Neural progenitor cell (in vitro differentiated cells): ENCODE measurements around the gene RSPH1. TPM values are rescaled to one million over a fixed set of nuclear protein-coding genes. Genes with fewer than 3 reads are reported as not detected.

Source experiments
- DNase-seq: peaks from one replicate; pipeline ENCODE4 v3.0.0-alpha.2; 2016; ENCODE audit warnings: low spot score
- H2AFZ ChIP-seq: fragments of 200-600 bp; sonication (generic); replicated peaks from 2 replicates; pipeline ENCODE4 v1.6.1; 2016; ENCODE audit warnings: antibody characterized with exemption
- H3F3A ChIP-seq: fragments of 200-600 bp; sonication (generic); 2 replicates; pipeline ENCODE4 v1.6.1; 2016; ENCODE audit warnings: antibody characterized with exemption, low read depth
- H3K27ac ChIP-seq: fragments of 200-600 bp; sonication (generic); 2 replicates; pipeline ENCODE4 v1.5.1; 2016; ENCODE audit warnings: mild to moderate bottlenecking
- H3K27me3 ChIP-seq: fragments of 200-600 bp; sonication (generic); 2 replicates; pipeline ENCODE4 v1.6.1; 2016; ENCODE audit warnings: mild to moderate bottlenecking, moderate library complexity
- H3K36me3 ChIP-seq: fragments of 200-600 bp; sonication (generic); 2 replicates; pipeline ENCODE4 v1.5.1; 2016
- H3K4me1 ChIP-seq: fragments of 200-600 bp; sonication (generic); 2 replicates; pipeline ENCODE4 v1.6.1; 2016; ENCODE audit warnings: mixed run types
- H3K4me2 ChIP-seq: fragments of 200-600 bp; sonication (generic); 2 replicates; pipeline ENCODE4 v1.6.1; 2016
- H3K4me3 ChIP-seq: fragments of 200-600 bp; sonication (generic); 2 replicates; pipeline ENCODE4 v1.5.1; 2016
- H3K79me2 ChIP-seq: fragments of 200-600 bp; sonication (generic); 2 replicates; pipeline ENCODE4 v1.6.1; 2016; ENCODE audit warnings: low read depth
- H3K9ac ChIP-seq: fragments of 200-600 bp; sonication (generic); 2 replicates; pipeline ENCODE4 v1.6.1; 2016
- H3K9me3 ChIP-seq: fragments of 200-600 bp; sonication (generic); 2 replicates; pipeline ENCODE4 v1.5.1; 2016; ENCODE audit warnings: low read depth
- H4K20me1 ChIP-seq: fragments of 200-600 bp; sonication (generic); 2 replicates; pipeline ENCODE4 v1.6.1; 2016; ENCODE audit warnings: low read depth
- H3K27ac Mint-ChIP-seq: 3 replicates; pipeline ENCODE4 v1.8.0; 2021; ENCODE audit warnings: mixed read lengths
- H3K27me3 Mint-ChIP-seq: 2 replicates; pipeline ENCODE4 v1.8.0; 2022; ENCODE audit warnings: low read depth, mild to moderate bottlenecking, inconsistent platforms, moderate library complexity, mixed read lengths; ENCODE audit not compliant: insufficient read depth
- H3K36me3 Mint-ChIP-seq: 3 replicates; pipeline ENCODE4 v1.8.0; 2021; ENCODE audit warnings: mixed read lengths
- H3K4me1 Mint-ChIP-seq: 3 replicates; pipeline ENCODE4 v1.8.0; 2021; ENCODE audit warnings: mixed read lengths
- H3K4me3 Mint-ChIP-seq: 3 replicates; pipeline ENCODE4 v1.8.0; 2021; ENCODE audit warnings: mild to moderate bottlenecking, moderate library complexity, mixed read lengths
- H3K9me3 Mint-ChIP-seq: 3 replicates; pipeline ENCODE4 v1.8.0; 2020; ENCODE audit warnings: mixed read lengths
- EZH2 ChIP-seq: fragments of 200-600 bp; sonication (generic); IDR thresholded peaks from 2 replicates; pipeline ENCODE4 v1.6.1; 2017; ENCODE audit warnings: antibody characterized with exemption, mild to moderate bottlenecking, moderate library complexity
- EZH2phosphoT487 ChIP-seq: fragments of 200-600 bp; sonication (generic); IDR thresholded peaks from 2 replicates; pipeline ENCODE4 v1.6.1; 2017; ENCODE audit warnings: antibody characterized with exemption
- total RNA-seq: library from RNA; depleted of rRNA; stranded (reverse); fragments of >200 nt; gene quantifications from 2 replicates; pipeline ENCODE4 v1.2.3, GENCODE V29; 2015; ENCODE audit warnings: low replicate concordance
- TF ChIP-seq, protein P1 (sequence below): fragments of 200-600 bp; sonication (generic); IDR thresholded peaks from 2 replicates; pipeline ENCODE4 v1.5.1; 2017; ENCODE audit warnings: antibody characterized with exemption, mild to moderate bottlenecking

The RSPH1 gene
- total RNA-seq, 1 donor from 2014 or later: 0.04 TPM

DNA sequence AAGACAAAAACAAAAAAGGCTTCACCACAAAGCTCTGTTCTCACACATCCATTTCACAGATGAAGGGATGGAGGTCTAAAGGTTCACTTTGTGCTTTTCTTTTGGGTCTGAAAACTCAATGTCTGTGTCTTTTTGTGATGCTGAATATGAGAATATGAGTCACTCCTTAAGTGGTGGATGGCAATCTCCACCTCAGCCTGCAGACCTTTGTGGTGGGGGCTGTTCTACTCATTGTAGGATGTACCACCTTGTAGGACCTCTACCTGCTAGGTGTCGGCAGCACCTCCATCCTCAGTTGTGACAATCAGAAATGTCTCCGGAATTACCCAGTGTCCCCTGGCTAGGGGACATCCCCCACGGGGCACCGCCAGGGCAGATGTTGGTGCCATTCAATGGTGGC, 49.5 kb downstream of the RSPH1 start:
- no peaks in the 10 kb centered on the region for H3K79me2 ChIP-seq
- no peak overlapping the region for H3K9ac ChIP-seq
- Mint-ChIP-seq H3K4me3 (no peak overlapping the region), H3K27me3 (peaks cover 10% of the 10 kb centered on the region), H3K9me3 (no peaks in the 10 kb centered on the region), H3K27ac (no peak overlapping the region), H3K36me3 (no peaks in the 10 kb centered on the region), H3K4me1 (peaks cover 11% of the 10 kb centered on the region)
- no peak overlapping the region for H2AFZ ChIP-seq
- H3F3A ChIP-seq: peaks cover 3% of the 10 kb centered on the region
- H3K27me3 ChIP-seq: no peaks in the 10 kb centered on the region
- H3K9me3 ChIP-seq: no peaks in the 10 kb centered on the region
- no peak for DNase-seq
- H3K36me3 ChIP-seq: no peaks in the 10 kb centered on the region
- H3K4me1 ChIP-seq: no peaks in the 10 kb centered on the region
- TF ChIP-seq EZH2: no peak
- TF ChIP-seq EZH2phosphoT487: no peak
- TF ChIP-seq, protein P1, sequence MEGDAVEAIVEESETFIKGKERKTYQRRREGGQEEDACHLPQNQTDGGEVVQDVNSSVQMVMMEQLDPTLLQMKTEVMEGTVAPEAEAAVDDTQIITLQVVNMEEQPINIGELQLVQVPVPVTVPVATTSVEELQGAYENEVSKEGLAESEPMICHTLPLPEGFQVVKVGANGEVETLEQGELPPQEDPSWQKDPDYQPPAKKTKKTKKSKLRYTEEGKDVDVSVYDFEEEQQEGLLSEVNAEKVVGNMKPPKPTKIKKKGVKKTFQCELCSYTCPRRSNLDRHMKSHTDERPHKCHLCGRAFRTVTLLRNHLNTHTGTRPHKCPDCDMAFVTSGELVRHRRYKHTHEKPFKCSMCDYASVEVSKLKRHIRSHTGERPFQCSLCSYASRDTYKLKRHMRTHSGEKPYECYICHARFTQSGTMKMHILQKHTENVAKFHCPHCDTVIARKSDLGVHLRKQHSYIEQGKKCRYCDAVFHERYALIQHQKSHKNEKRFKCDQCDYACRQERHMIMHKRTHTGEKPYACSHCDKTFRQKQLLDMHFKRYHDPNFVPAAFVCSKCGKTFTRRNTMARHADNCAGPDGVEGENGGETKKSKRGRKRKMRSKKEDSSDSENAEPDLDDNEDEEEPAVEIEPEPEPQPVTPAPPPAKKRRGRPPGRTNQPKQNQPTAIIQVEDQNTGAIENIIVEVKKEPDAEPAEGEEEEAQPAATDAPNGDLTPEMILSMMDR: no peak
- no peak overlapping the region for H3K4me2 ChIP-seq
- no peaks in the 10 kb centered on the region for H4K20me1 ChIP-seq
- H3K27ac ChIP-seq: no peak overlapping the region
- no peak overlapping the region for H3K4me3 ChIP-seq

DNA sequence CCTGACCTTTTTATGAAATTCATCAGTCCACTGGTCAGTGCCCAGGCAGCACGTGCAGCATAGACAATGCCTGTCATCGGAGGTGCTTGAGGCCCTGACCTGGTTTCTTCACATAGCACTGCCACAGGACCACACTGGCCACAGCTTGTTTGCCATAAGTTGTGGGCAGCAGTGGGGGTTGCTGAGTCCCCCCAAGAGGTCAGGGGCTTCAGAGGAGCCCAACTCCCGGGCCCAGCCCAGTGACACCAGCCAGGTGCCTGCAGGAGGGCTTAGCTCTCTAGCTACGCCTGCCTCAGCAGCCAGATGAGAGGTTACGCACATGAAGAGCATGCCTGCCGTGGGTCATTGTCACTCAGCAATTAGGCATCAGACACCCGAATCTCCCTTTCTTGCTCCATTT, 50.7 kb downstream of the RSPH1 start:
- H4K20me1 ChIP-seq: no peaks in the 10 kb centered on the region
- Mint-ChIP-seq H3K27me3 (peaks cover 12% of the 10 kb centered on the region), H3K36me3 (no peaks in the 10 kb centered on the region), H3K4me3 (no peak overlapping the region), H3K4me1 (peaks cover 6% of the 10 kb centered on the region), H3K9me3 (no peaks in the 10 kb centered on the region), H3K27ac (no peak overlapping the region)
- no peaks in the 10 kb centered on the region for H3K4me1 ChIP-seq
- no peak overlapping the region for H3K27ac ChIP-seq
- H2AFZ ChIP-seq: no peak overlapping the region
- H3F3A ChIP-seq: peaks cover 3% of the 10 kb centered on the region
- H3K4me3 ChIP-seq: no peak overlapping the region
- no peak for DNase-seq
- no peak overlapping the region for H3K9ac ChIP-seq
- H3K4me2 ChIP-seq: no peak overlapping the region
- TF ChIP-seq EZH2: no peak
- TF ChIP-seq, protein P1: no peak
- TF ChIP-seq EZH2phosphoT487: no peak
- H3K36me3 ChIP-seq: no peaks in the 10 kb centered on the region
- H3K27me3 ChIP-seq: no peaks in the 10 kb centered on the region
- H3K9me3 ChIP-seq: no peaks in the 10 kb centered on the region
- H3K79me2 ChIP-seq: no peaks in the 10 kb centered on the region

DNA sequence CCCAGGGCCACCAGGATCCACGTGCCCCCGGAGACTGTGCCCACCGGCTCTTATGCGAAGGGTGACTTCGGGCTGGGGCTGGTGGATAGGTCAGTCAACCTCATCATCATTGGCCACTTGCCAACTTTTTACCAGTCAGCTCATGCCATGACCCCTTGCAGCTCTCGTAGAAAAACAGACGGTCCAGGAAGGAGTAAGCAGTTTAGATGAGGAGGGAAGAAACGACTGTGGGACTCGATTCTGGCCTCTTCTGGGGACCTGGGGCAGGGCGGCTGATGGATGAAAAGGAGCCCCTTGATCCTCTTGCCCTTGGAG, 51.3 kb downstream of the RSPH1 start:
- Histone ChIP-seq H3K4me2 (no peak overlapping the region), H4K20me1 (no peaks in the 10 kb centered on the region), H3K36me3 (no peaks in the 10 kb centered on the region), H3K9me3 (no peaks in the 10 kb centered on the region), H3K79me2 (no peaks in the 10 kb centered on the region), H2AFZ (no peak overlapping the region), H3F3A (peaks cover 3% of the 10 kb centered on the region), H3K27me3 (no peaks in the 10 kb centered on the region), H3K4me3 (no peak overlapping the region), H3K9ac (no peak overlapping the region), H3K27ac (no peak overlapping the region), H3K4me1 (no peaks in the 10 kb centered on the region)
- no peak overlapping the region for H3K4me3 Mint-ChIP-seq
- H3K4me1 Mint-ChIP-seq: peaks cover under 1% of the 10 kb centered on the region
- DNase-seq: no peak
- H3K27ac Mint-ChIP-seq: peak overlapping the region; percentile 33
- no peaks in the 10 kb centered on the region for H3K9me3 Mint-ChIP-seq
- H3K27me3 Mint-ChIP-seq: peaks cover 15% of the 10 kb centered on the region
- H3K36me3 Mint-ChIP-seq: no peaks in the 10 kb centered on the region
- TF ChIP-seq EZH2phosphoT487 (no peak), EZH2 (no peak)
- TF ChIP-seq, protein P1: no peak
